K562 (cell line): ENCODE data around the gene PLCD4.

Experiments
- CREB1 ChIP-seq, 2 experiments: sonication (generic) in 1 of 2; formaldehyde crosslinking in 1 of 2; IDR thresholded peaks; 2 replicates each; pipeline versions ENCODE4 v1.6.1 to v1.8.0; 2012 to 2022; ENCODE audit warnings: inconsistent platforms in 1 of 2, mild to moderate bottlenecking in 1 of 2, missing genetic modification reagents in 1 of 2, moderate library complexity in 1 of 2
- FOSL1 ChIP-seq: fragments of 200-800 bp; sonication (Bioruptor generic); conservative IDR thresholded peaks from 2 replicates; pipeline ENCODE4 v1.6.1; 2016; ENCODE audit warnings: missing genetic modification characterization, missing compliant biosample characterization
- KDM2B ChIP-seq: fragments of 250-450 bp; sonication (Bioruptor Pico); IDR thresholded peaks from 2 replicates; pipeline ENCODE4 v1.8.0; 2021; ENCODE audit warnings: mild to moderate bottlenecking, moderate library complexity
- POLR2A ChIP-seq: fragments of 450-650 bp; conservative IDR thresholded peaks from 2 replicates; pipeline ENCODE4 v1.6.1; 2016
- ZBTB17 ChIP-seq: fragments of 450-650 bp; formaldehyde crosslinking; IDR thresholded peaks from 2 replicates; pipeline ENCODE4 v1.4.0; 2020; ENCODE audit warnings: mild to moderate bottlenecking
- ZNF140 ChIP-seq: fragments of 250-450 bp; sonication (Bioruptor Pico); IDR thresholded peaks from 2 replicates; pipeline ENCODE4 v1.8.0; 2021; ENCODE audit warnings: moderate library complexity, mild to moderate bottlenecking, inconsistent platforms
- ZNF143 ChIP-seq: sonication (generic); formaldehyde crosslinking; IDR thresholded peaks from 2 replicates; pipeline ENCODE4 v1.9.0; 2022; ENCODE audit warnings: mild to moderate bottlenecking, missing genetic modification reagents
- TF ChIP-seq, protein P1 (sequence below), 3 experiments: IDR thresholded peaks in 2 of 3; conservative IDR thresholded peaks in 1 of 3; 2 replicates each; pipeline ENCODE4 v1.5.1; 2011 to 2012; ENCODE audit warnings: low read length in 3 of 3, mild to moderate bottlenecking in 3 of 3, control low read depth in 2 of 3, improper control_type of control experiment in 1 of 3, inconsistent platforms in 1 of 3, low read depth in 1 of 3, mixed read lengths in 1 of 3, moderate library complexity in 1 of 3; ENCODE audit not compliant: insufficient read depth in 2 of 3
- TF ChIP-seq, protein P2 (sequence below), 2 experiments: fragments of 200-800 bp in 1 of 2; sonication (Bioruptor generic) in 1 of 2; sonication (generic) in 1 of 2; formaldehyde crosslinking in 1 of 2; IDR thresholded peaks in 1 of 2; conservative IDR thresholded peaks in 1 of 2; 2 replicates each; pipeline versions ENCODE4 v1.5.0 to v1.6.1; 2016 to 2020; ENCODE audit warnings: missing compliant biosample characterization in 1 of 2, missing genetic modification characterization in 1 of 2, missing genetic modification reagents in 1 of 2

DNA sequence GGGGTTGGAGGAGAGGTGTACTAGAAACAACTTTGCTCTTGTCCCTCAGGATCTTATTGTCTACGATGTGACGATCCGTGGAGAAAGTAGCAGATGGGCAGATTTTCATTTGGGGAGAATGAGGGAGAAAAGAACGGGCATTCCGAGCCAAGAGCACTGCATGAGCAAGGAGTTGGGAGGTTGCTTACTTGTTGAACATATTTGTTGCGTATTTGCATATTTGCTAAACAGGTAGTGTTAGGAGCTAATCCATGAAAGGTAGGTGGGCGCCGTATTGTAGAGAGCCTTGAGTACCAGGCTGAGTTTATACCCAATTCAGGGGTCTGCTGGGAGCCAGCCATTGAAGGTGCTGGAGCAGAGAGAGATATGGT, 52.3 kb downstream of the PLCD4 start:
- TF ChIP-seq POLR2A (peak; percentile 9; the same call in 1 of the 2 replicates), KDM2B (CRISPR knock-in tag) (no peak), ZNF143 (CRISPR knock-in tag) (no peak), FOSL1 (no peak), ZBTB17 (CRISPR knock-in tag) (no peak), CREB1 (IDR thresholded peaks at IDR 0.05) (no peak), CREB1 (CRISPR knock-in tag; IDR thresholded peaks at IDR 0.05) (no peak), ZNF140 (CRISPR knock-in tag) (no peak)
- TF ChIP-seq, protein P1, sequence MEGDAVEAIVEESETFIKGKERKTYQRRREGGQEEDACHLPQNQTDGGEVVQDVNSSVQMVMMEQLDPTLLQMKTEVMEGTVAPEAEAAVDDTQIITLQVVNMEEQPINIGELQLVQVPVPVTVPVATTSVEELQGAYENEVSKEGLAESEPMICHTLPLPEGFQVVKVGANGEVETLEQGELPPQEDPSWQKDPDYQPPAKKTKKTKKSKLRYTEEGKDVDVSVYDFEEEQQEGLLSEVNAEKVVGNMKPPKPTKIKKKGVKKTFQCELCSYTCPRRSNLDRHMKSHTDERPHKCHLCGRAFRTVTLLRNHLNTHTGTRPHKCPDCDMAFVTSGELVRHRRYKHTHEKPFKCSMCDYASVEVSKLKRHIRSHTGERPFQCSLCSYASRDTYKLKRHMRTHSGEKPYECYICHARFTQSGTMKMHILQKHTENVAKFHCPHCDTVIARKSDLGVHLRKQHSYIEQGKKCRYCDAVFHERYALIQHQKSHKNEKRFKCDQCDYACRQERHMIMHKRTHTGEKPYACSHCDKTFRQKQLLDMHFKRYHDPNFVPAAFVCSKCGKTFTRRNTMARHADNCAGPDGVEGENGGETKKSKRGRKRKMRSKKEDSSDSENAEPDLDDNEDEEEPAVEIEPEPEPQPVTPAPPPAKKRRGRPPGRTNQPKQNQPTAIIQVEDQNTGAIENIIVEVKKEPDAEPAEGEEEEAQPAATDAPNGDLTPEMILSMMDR (IDR thresholded peaks at IDR 0.05 in 2 of 3, conservative IDR thresholded peaks at IDR 0.05 in 1 of 3; ENCODE audit: insufficient read depth in 2 of 3, low read depth in 1 of 3, low read length in 3 of 3): no peak
- TF ChIP-seq, protein P2, sequence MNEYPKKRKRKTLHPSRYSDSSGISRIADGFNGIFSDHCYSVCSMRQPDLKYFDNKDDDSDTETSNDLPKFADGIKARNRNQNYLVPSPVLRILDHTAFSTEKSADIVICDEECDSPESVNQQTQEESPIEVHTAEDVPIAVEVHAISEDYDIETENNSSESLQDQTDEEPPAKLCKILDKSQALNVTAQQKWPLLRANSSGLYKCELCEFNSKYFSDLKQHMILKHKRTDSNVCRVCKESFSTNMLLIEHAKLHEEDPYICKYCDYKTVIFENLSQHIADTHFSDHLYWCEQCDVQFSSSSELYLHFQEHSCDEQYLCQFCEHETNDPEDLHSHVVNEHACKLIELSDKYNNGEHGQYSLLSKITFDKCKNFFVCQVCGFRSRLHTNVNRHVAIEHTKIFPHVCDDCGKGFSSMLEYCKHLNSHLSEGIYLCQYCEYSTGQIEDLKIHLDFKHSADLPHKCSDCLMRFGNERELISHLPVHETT (CRISPR knock-in tag; conservative IDR thresholded peaks at IDR 0.05 in 1 of 2, IDR thresholded peaks at IDR 0.05 in 1 of 2): no peak
